Measurements from ENCODE around the gene THSD4. TPM values are rescaled to one million over a fixed set of nuclear protein-coding genes. Genes with fewer than 3 reads are reported as not detected.

Gene THSD4
- total RNA-seq, 1 experiment from 2014 or later = 24.2 TPM

DNA sequence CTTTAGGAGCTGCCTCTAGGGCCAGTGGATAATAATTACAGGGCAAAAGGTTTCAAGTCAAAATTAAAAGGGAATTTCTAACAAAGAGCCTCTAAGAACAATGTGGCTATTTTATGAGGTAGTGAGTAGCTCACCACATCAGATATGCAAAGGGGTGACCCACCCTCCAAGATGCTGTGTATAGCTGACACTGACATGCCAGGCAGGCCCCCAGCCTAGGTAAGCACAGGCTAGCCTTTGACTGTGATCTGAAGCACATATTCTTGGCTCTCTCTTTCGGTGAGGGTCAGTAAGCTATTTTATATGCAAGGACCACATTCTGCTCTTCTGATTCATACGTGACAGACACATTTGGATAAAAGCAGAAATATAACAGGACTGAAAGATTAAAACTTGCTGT is 2.8 kb upstream of the THSD4 start:
- no peak overlapping the region for H3K27ac Mint-ChIP-seq (ENCODE audit: unreplicated experiment)
- no peaks in the 10 kb centered on the region for H3K9me3 Mint-ChIP-seq (ENCODE audit: low read depth, unreplicated experiment)
- no peak overlapping the region for H3K4me3 Mint-ChIP-seq (ENCODE audit: low read depth, unreplicated experiment)
- intact Hi-C loops (cut with micrococcal nuclease; ENCODE audit: unreplicated experiment) = loop anchor here (1.0 kb wide), 1 partner anchor 328 kb away; no protein-coding TSS in a partner anchor
- CTCF ChIA-PET = interaction anchor here (0.8 kb wide), 1 partner anchor 184 kb away, joined by 3 read pairs; no protein-coding TSS in a partner anchor
- H3K4me1 Mint-ChIP-seq (ENCODE audit: low read depth, unreplicated experiment) = peaks cover 26% of the 10 kb centered on the region
- H3K36me3 Mint-ChIP-seq (ENCODE audit: insufficient read depth, unreplicated experiment) = peaks cover 20% of the 10 kb centered on the region
- TF ChIP-seq, protein P1, sequence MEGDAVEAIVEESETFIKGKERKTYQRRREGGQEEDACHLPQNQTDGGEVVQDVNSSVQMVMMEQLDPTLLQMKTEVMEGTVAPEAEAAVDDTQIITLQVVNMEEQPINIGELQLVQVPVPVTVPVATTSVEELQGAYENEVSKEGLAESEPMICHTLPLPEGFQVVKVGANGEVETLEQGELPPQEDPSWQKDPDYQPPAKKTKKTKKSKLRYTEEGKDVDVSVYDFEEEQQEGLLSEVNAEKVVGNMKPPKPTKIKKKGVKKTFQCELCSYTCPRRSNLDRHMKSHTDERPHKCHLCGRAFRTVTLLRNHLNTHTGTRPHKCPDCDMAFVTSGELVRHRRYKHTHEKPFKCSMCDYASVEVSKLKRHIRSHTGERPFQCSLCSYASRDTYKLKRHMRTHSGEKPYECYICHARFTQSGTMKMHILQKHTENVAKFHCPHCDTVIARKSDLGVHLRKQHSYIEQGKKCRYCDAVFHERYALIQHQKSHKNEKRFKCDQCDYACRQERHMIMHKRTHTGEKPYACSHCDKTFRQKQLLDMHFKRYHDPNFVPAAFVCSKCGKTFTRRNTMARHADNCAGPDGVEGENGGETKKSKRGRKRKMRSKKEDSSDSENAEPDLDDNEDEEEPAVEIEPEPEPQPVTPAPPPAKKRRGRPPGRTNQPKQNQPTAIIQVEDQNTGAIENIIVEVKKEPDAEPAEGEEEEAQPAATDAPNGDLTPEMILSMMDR (IDR thresholded peaks at IDR 0.05; ENCODE audit: unreplicated experiment) = no peak
- no peaks in the 10 kb centered on the region for H3K27me3 Mint-ChIP-seq (ENCODE audit: unreplicated experiment)
- BruUV-seq (replicated peaks) = no TSS peak
- DNase-seq = no peak

DNA sequence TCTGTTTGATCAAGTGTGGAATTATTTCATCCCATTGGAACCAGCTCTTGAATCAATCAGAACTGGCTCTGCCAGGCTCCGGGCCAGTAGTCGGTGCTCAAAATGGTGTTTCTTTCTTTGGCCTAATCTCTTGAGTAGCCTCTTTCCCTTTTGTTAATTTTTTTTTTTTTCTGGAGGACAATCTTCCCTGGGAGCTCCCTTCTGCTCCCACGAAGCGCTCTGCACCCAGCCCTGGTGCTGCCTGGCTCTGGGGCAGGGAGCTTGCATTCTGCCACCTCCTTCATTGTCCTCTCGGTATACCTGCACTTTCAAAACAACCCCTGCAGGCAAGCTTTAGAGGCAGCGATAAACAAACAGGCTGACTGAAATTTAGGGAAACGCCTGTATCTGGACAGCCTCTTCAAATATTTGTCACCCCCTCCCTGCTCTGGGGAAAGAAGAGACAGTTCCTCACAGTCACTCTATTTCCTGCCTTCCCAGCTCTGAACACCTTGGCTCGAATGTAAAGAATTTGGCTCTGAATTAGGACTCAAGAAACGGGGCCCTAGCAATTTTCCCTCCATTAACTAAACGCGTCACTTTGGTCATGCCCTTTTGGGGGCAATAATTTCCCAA is 1.1 kb upstream of the THSD4 start:
- peaks cover 44% of the 10 kb centered on the region for H3K4me1 Mint-ChIP-seq (ENCODE audit: low read depth, unreplicated experiment)
- H3K9me3 Mint-ChIP-seq (ENCODE audit: low read depth, unreplicated experiment) = no peaks in the 10 kb centered on the region
- intact Hi-C loops (cut with micrococcal nuclease; ENCODE audit: unreplicated experiment) = no loop called here
- no peak for DNase-seq
- CTCF ChIA-PET = interaction anchor here (0.6 to 3.8 kb wide), 4 partner anchors 181 to 333 kb away, joined by 3 to 17 read pairs (median 4); no protein-coding TSS in a partner anchor
- H3K4me3 Mint-ChIP-seq (ENCODE audit: low read depth, unreplicated experiment) = no peak overlapping the region
- H3K36me3 Mint-ChIP-seq (ENCODE audit: insufficient read depth, unreplicated experiment) = peaks cover 20% of the 10 kb centered on the region
- H3K27me3 Mint-ChIP-seq (ENCODE audit: unreplicated experiment) = no peaks in the 10 kb centered on the region
- BruUV-seq (replicated peaks) = no TSS peak
- H3K27ac Mint-ChIP-seq (ENCODE audit: unreplicated experiment) = no peak overlapping the region
- TF ChIP-seq, protein P1 (IDR thresholded peaks at IDR 0.05; ENCODE audit: unreplicated experiment) = peak; percentile 14

DNA sequence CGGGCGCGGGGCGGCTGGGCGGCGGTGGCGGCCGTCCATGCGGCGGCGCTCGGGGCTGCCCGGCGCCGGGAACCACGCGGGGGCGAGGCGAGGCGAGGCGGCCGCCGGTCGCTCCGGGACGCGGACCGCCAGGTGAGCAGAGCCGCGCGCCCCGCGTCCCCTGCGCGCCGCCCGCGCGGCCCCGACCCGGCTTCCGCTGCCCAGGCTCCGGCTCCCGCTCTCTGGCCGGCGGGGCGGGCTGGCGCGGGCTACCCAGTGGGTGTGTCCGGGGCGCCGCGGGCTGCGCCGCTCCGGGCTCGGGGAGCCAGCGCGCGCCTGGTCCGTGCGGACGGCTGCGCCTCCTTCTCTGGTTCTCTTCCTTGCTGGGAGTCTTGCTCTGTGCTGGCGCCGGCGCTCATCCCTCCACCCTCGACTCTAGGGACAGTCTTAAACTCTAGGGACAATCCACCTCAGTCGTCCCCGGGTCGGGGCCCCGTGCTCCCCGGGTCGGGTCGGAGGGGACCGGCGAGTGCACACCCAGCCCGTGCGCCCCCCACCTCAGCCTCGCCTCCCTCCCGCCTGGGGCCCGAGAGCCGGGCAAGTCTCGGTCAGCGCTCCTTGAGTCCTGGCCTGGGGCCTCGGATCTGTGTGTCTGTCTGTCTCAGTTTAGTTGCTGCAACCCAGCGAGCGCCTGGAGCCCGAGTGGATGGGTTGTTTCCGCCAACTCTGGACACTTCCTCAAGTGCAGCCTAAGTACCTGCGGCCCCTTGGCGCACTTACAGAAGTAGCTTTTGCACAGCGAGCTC is 488 bp downstream of the THSD4 start:
- no TSS peak for BruUV-seq (replicated peaks)
- Mint-ChIP-seq H3K27ac (ENCODE audit: unreplicated experiment) (peak overlapping the region; percentile 83), H3K9me3 (ENCODE audit: low read depth, unreplicated experiment) (no peaks in the 10 kb centered on the region), H3K36me3 (ENCODE audit: insufficient read depth, unreplicated experiment) (peaks cover 20% of the 10 kb centered on the region), H3K4me1 (ENCODE audit: low read depth, unreplicated experiment) (peaks cover 43% of the 10 kb centered on the region), H3K4me3 (ENCODE audit: low read depth, unreplicated experiment) (peak overlapping the region; percentile 83), H3K27me3 (ENCODE audit: unreplicated experiment) (no peaks in the 10 kb centered on the region)
- DNase-seq = peak; percentile 71
- CTCF ChIA-PET = interaction anchor here (0.6 to 3.8 kb wide), 5 partner anchors 74 to 332 kb away, joined by 3 to 17 read pairs (median 4); no protein-coding TSS in a partner anchor
- intact Hi-C loops (cut with micrococcal nuclease; ENCODE audit: unreplicated experiment) = loop anchor here (5.0 kb wide), 1 partner anchor 162 kb away; no protein-coding TSS in a partner anchor
- TF ChIP-seq, protein P1 (IDR thresholded peaks at IDR 0.05; ENCODE audit: unreplicated experiment) = no peak

DNA sequence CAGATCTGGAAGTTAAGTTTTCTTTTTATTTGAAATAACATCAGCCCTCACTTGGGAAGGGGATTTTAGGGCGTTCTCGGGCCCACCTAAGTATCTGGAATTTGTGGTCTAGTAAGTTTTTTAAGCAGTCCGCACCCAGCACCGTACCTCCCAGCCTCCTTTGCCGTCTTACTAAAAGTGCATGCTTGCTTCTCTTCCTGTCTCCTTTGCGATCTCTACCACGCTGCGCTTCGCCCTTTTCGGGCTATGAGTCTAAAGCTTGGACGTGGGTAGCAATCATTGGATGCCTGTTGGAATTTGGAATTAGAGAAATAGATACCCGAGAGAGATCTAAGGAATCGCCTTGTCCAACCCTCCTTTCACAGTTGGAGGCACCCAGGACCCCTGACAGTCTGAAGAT is 1.1 kb downstream of the THSD4 start:
- CTCF ChIA-PET = interaction anchor here (0.6 to 3.8 kb wide), 4 partner anchors 73 to 324 kb away, joined by 3 to 17 read pairs (median 4); no protein-coding TSS in a partner anchor
- peaks cover 20% of the 10 kb centered on the region for H3K36me3 Mint-ChIP-seq (ENCODE audit: insufficient read depth, unreplicated experiment)
- intact Hi-C loops (cut with micrococcal nuclease; ENCODE audit: unreplicated experiment) = loop anchor here (5.0 kb wide), 1 partner anchor 161 kb away; no protein-coding TSS in a partner anchor
- BruUV-seq (replicated peaks) = TSS peak; percentile 49
- DNase-seq = peak; percentile 25
- peaks cover 37% of the 10 kb centered on the region for H3K4me1 Mint-ChIP-seq (ENCODE audit: low read depth, unreplicated experiment)
- no peaks in the 10 kb centered on the region for H3K27me3 Mint-ChIP-seq (ENCODE audit: unreplicated experiment)
- TF ChIP-seq, protein P1 (IDR thresholded peaks at IDR 0.05; ENCODE audit: unreplicated experiment) = no peak
- no peaks in the 10 kb centered on the region for H3K9me3 Mint-ChIP-seq (ENCODE audit: low read depth, unreplicated experiment)
- H3K27ac Mint-ChIP-seq (ENCODE audit: unreplicated experiment) = peak overlapping the region; percentile 83
- H3K4me3 Mint-ChIP-seq (ENCODE audit: low read depth, unreplicated experiment) = peak overlapping the region; percentile 83
